HepG2 (cell line): ENCODE measurements around the gene CRY1. TPM values are rescaled to one million over a fixed set of nuclear protein-coding genes. Genes with fewer than 3 reads are reported as not detected.

ENCODE experiments used
- CBX1 ChIP-seq: IDR thresholded peaks from one replicate; pipeline ENCODE4 v1.6.1; 2016; ENCODE audit warnings: antibody characterized with exemption, low read depth
- EED ChIP-seq: sonication (generic); formaldehyde crosslinking; IDR thresholded peaks from 2 replicates; pipeline ENCODE4 v1.5.0; 2020; ENCODE audit warnings: mild to moderate bottlenecking, missing genetic modification reagents
- FOXA1 ChIP-seq, 2 experiments: fragments of 450-650 bp in 1 of 2; sonication (generic) in 1 of 2; formaldehyde crosslinking in 1 of 2; IDR thresholded peaks; 2 replicates each; pipeline versions ENCODE4 v1.4.0 to v1.6.1; 2016 to 2020; ENCODE audit warnings: missing genetic modification reagents in 1 of 2
- FOXJ3 ChIP-seq: sonication (generic); formaldehyde crosslinking; IDR thresholded peaks from 2 replicates; pipeline ENCODE4 v1.4.0; 2020; ENCODE audit warnings: missing genetic modification reagents, mild to moderate bottlenecking, borderline replicate concordance
- HINFP ChIP-seq: sonication (generic); formaldehyde crosslinking; IDR thresholded peaks from 2 replicates; pipeline ENCODE4 v1.4.0; 2020; ENCODE audit warnings: low read depth, mild to moderate bottlenecking, missing genetic modification reagents
- HNF4G ChIP-seq, 2 experiments: sonication (generic) in 1 of 2; formaldehyde crosslinking in 1 of 2; IDR thresholded peaks; 2 replicates each; pipeline versions ENCODE4 v1.4.0 to v1.6.1; 2011 to 2020; ENCODE audit warnings: borderline replicate concordance in 2 of 2, low read depth in 2 of 2, mild to moderate bottlenecking in 2 of 2, low read length in 1 of 2, missing genetic modification reagents in 1 of 2, moderate library complexity in 1 of 2
- ISL2 ChIP-seq: sonication (generic); formaldehyde crosslinking; IDR thresholded peaks from 2 replicates; pipeline ENCODE4 v1.5.0; 2020; ENCODE audit warnings: missing genetic modification reagents
- MTA1 ChIP-seq: sonication (generic); formaldehyde crosslinking; IDR thresholded peaks from 2 replicates; pipeline ENCODE4 v1.4.0; 2020; ENCODE audit warnings: missing genetic modification reagents, mild to moderate bottlenecking, borderline replicate concordance
- NCOA2 ChIP-seq: sonication (generic); formaldehyde crosslinking; IDR thresholded peaks from 2 replicates; pipeline ENCODE4 v1.8.0; 2022; ENCODE audit warnings: inconsistent platforms
- NFE2 ChIP-seq: sonication (generic); formaldehyde crosslinking; IDR thresholded peaks from 2 replicates; pipeline ENCODE4 v1.4.0; 2020; ENCODE audit warnings: missing genetic modification reagents
- POLR2G ChIP-seq: fragments of 200-400 bp; formaldehyde crosslinking; IDR thresholded peaks from 2 replicates; pipeline ENCODE4 v1.6.1; 2018; ENCODE audit warnings: mild to moderate bottlenecking, low read depth, low read length, moderate library complexity
- RAD51 ChIP-seq: fragments of 450-650 bp; IDR thresholded peaks from 2 replicates; pipeline ENCODE4 v1.6.1; 2016; ENCODE audit warnings: borderline replicate concordance
- RXRB ChIP-seq: IDR thresholded peaks from 2 replicates; pipeline ENCODE4 v1.6.1; 2016; ENCODE audit warnings: borderline replicate concordance, missing genetic modification reagents, missing compliant biosample characterization
- SMARCC2 ChIP-seq: fragments of 450-650 bp; IDR thresholded peaks from 2 replicates; pipeline ENCODE4 v1.6.1; 2017; ENCODE audit warnings: antibody characterized with exemption, mild to moderate bottlenecking
- ZC3H4 ChIP-seq: sonication (generic); formaldehyde crosslinking; IDR thresholded peaks from 2 replicates; pipeline ENCODE4 v1.4.0; 2020; ENCODE audit warnings: missing genetic modification reagents, borderline replicate concordance
- ZNF17 ChIP-seq: sonication (generic); formaldehyde crosslinking; IDR thresholded peaks from 2 replicates; pipeline ENCODE4 v1.5.0; 2020; ENCODE audit warnings: mild to moderate bottlenecking, missing genetic modification reagents
- ZNF33B ChIP-seq: sonication (generic); formaldehyde crosslinking; IDR thresholded peaks from 2 replicates; pipeline ENCODE4 v1.5.1; 2020; ENCODE audit warnings: mild to moderate bottlenecking, missing genetic modification reagents
- ZNF549 ChIP-seq: sonication (generic); formaldehyde crosslinking; IDR thresholded peaks from 2 replicates; pipeline ENCODE4 v1.5.0; 2020; ENCODE audit warnings: missing genetic modification reagents
- ZNF678 ChIP-seq: sonication (generic); formaldehyde crosslinking; IDR thresholded peaks from 2 replicates; pipeline ENCODE4 v1.4.0; 2020; ENCODE audit warnings: mild to moderate bottlenecking, missing genetic modification reagents
- ZNF740 ChIP-seq: sonication (generic); formaldehyde crosslinking; IDR thresholded peaks from 2 replicates; pipeline ENCODE4 v1.4.0; 2020; ENCODE audit warnings: missing genetic modification reagents
- ZNF792 ChIP-seq: IDR thresholded peaks from 2 replicates; pipeline ENCODE4 v1.6.1; 2016
- polyA plus RNA-seq, 8 experiments: library from polyadenylated mRNA; depleted of rRNA in 3 of 8; stranded (reverse) in 7 of 8; unstranded in 1 of 8; fragments of >200 nt; fragmentation: Illumina TruSeq in 4 of 8; extraction: Trizol in 4 of 8; gene quantifications; 2 replicates each; pipeline versions ENCODE4 v1.2.1 to v1.2.3, GENCODE V29; 2011 to 2016; ENCODE audit warnings: low read depth in 4 of 8, missing spikeins in 1 of 8, mixed read lengths in 1 of 8; ENCODE audit not compliant: insufficient read depth in 1 of 8
- total RNA-seq, 5 experiments: library from RNA; depleted of rRNA; stranded (reverse); fragments of >200 nt; fragmentation: Illumina TruSeq; extraction: Trizol; gene quantifications; 2 replicates each; pipeline ENCODE4 v1.2.3, GENCODE V29; 2016; ENCODE audit warnings: low read depth in 1 of 5
- TF ChIP-seq, protein P1 (sequence below): sonication (generic); formaldehyde crosslinking; IDR thresholded peaks from 2 replicates; pipeline ENCODE4 v1.9.0; 2021; ENCODE audit warnings: missing genetic modification reagents, mild to moderate bottlenecking, borderline replicate concordance
- TF ChIP-seq, protein P2 (sequence below): sonication (generic); formaldehyde crosslinking; IDR thresholded peaks from 2 replicates; pipeline ENCODE4 v1.8.1; 2023; ENCODE audit warnings: mild to moderate bottlenecking, inconsistent platforms, moderate library complexity, missing genetic modification reagents, borderline replicate concordance
- TF ChIP-seq, protein P3 (sequence below): IDR thresholded peaks from 2 replicates; pipeline ENCODE4 v1.6.1; 2012; ENCODE audit warnings: low read depth, low read length, improper control_type of control experiment

Gene CRY1
- total and polyA plus RNA-seq, 2 of the 13 experiments (the other 11 are each of a cell fraction or from before 2014, with no cell fraction given): 11.4 to 13.9 TPM

DNA sequence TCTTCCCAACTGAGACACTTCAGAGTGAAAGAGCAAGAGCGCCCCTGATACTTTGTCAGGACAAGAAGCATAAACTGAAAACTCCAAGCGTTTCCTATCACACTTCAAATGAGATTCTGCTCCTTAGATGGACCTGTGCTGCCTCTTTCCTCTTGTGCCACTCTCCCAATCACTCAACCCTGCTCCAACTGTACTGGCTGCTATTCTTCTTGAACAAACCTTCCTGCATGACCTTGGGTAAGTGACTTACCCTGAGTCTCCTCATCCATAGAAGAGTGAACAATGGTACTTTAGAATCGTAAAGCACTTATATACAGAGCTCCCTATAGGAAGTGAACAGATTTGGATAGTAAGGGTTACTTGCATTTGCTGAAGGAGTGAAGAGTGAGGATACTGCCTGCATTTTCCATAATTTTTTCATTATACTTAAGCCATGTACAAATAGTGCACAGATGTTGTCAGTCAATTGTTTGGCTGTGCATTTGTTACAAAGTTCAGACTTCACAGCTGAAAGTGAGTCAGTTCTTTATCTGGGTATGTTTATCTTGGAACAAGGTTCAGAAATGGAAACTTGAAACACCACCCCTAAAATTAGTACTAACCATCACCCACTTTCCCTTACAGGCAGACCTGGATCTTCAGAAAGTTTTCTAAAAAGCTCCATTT lies 117.2 kb downstream of the CRY1 start (continued):
- TF ChIP-seq ZNF17: no peak
- peak; percentile 80; the same call in 1 of the 2 replicates for TF ChIP-seq RXRB (CRISPR knock-in tag)
- TF ChIP-seq CBX1: no peak
- TF ChIP-seq ZNF549 (CRISPR knock-in tag): no peak
- TF ChIP-seq EED (CRISPR knock-in tag): no peak
- 0 out of 2 replicates have a peak, but pooled peaks have one; percentile 42 for TF ChIP-seq ZNF792 (CRISPR knock-in tag)
- TF ChIP-seq ZNF740 (CRISPR knock-in tag): no peak
- no peak for TF ChIP-seq MTA1 (CRISPR knock-in tag)
- TF ChIP-seq, protein P1, sequence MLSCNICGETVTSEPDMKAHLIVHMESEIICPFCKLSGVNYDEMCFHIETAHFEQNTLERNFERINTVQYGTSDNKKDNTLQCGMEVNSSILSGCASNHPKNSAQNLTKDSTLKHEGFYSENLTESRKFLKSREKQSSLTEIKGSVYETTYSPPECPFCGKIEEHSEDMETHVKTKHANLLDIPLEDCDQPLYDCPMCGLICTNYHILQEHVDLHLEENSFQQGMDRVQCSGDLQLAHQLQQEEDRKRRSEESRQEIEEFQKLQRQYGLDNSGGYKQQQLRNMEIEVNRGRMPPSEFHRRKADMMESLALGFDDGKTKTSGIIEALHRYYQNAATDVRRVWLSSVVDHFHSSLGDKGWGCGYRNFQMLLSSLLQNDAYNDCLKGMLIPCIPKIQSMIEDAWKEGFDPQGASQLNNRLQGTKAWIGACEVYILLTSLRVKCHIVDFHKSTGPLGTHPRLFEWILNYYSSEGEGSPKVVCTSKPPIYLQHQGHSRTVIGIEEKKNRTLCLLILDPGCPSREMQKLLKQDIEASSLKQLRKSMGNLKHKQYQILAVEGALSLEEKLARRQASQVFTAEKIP: no peak
- TF ChIP-seq RAD51: no peak
- TF ChIP-seq FOXA1 (IDR thresholded peaks at IDR 0.05): no peak
- peak; percentile 68; the same call in 1 of the 2 replicates for TF ChIP-seq FOXA1 (CRISPR knock-in tag; IDR thresholded peaks at IDR 0.05)
- peak; percentile 86 for TF ChIP-seq HNF4G (IDR thresholded peaks at IDR 0.05; ENCODE audit: borderline replicate concordance, low read depth, low read length)
- no peak; the same call in 1 of the 2 replicates for TF ChIP-seq HNF4G (CRISPR knock-in tag; IDR thresholded peaks at IDR 0.05; ENCODE audit: borderline replicate concordance, low read depth)
- no peak; the same call in 1 of the 2 replicates for TF ChIP-seq SMARCC2
- peak; percentile 50; the same call in 1 of the 2 replicates for TF ChIP-seq ISL2 (CRISPR knock-in tag)
- no peak for TF ChIP-seq ZNF33B (CRISPR knock-in tag)
- TF ChIP-seq ZC3H4: no peak
- TF ChIP-seq NFE2: no peak
- TF ChIP-seq HINFP (CRISPR knock-in tag): no peak
- TF ChIP-seq ZNF678 (CRISPR knock-in tag): no peak
- TF ChIP-seq, protein P2, sequence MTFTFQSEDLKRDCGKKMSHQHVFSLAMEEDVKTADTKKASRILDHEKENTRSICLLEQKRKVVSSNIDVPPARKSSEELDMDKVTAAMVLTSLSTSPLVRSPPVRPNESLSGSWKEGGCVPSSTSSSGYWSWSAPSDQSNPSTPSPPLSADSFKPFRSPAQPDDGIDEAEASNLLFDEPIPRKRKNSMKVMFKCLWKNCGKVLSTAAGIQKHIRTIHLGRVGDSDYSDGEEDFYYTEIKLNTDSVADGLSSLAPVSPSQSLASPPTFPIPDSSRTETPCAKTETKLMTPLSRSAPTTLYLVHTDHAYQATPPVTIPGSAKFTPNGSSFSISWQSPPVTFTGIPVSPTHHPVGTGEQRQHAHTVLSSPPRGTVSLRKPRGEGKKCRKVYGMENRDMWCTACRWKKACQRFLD (CRISPR knock-in tag): no peak
- peak; percentile 62 for TF ChIP-seq NCOA2
- TF ChIP-seq POLR2G: no peak
- TF ChIP-seq FOXJ3 (CRISPR knock-in tag): peak; percentile 63; the same call in 1 of the 2 replicates
- TF ChIP-seq, protein P3, sequence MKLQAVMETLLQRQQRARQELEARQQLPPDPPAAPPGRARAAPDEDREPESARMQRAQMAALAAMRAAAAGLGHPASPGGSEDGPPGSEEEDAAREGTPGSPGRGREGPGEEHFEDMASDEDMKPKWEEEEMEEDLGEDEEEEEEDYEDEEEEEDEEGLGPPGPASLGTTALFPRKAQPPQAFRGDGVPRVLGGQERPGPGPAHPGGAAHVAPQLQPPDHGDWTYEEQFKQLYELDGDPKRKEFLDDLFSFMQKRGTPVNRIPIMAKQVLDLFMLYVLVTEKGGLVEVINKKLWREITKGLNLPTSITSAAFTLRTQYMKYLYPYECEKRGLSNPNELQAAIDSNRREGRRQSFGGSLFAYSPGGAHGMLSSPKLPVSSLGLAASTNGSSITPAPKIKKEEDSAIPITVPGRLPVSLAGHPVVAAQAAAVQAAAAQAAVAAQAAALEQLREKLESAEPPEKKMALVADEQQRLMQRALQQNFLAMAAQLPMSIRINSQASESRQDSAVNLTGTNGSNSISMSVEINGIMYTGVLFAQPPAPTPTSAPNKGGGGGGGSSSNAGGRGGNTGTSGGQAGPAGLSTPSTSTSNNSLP: peak; percentile 43; the same call in 1 of the 2 replicates
